H1 (cell line): ENCODE results near the gene ZBTB25. TPM values are rescaled to one million over a fixed set of nuclear protein-coding genes. Genes with fewer than 3 reads are reported as not detected.

Experiments used
- CTCF ChIA-PET: fragments of 300-600 bp; sonication (Branson Sonifier 250); formaldehyde crosslinking; loops from one replicate; lab custom pipeline; 2021; ENCODE audit not compliant: partially characterized antibody; lab: Charles Lee
- POLR2A ChIA-PET: fragments of 300-600 bp; sonication (Branson Sonifier 250); formaldehyde crosslinking; loops from one replicate; lab custom pipeline; 2021; ENCODE audit warnings: inconsistent platforms; ENCODE audit not compliant: partially characterized antibody; lab: Charles Lee
- DNase-seq, 2 experiments: peaks; one replicate each; pipeline versions ENCODE4 v3.0.0 to v3.0.0-alpha.2; 2010 to 2022; ENCODE audit warnings: low spot score in 2 of 2, low read depth in 1 of 2, mixed read lengths in 1 of 2
- FAIRE-seq: peaks from 2 replicates; lab custom pipeline; 2011; peaks lifted over from hg19 to GRCh38; lab: Jason Lieb, UNC
- H2AFZ ChIP-seq: 2 replicates; pipeline ENCODE4 v1.8.1; 2012; ENCODE audit warnings: low read length, inconsistent platforms
- H2AK5ac ChIP-seq: 2 replicates; pipeline ENCODE4 v1.6.1; 2013; ENCODE audit warnings: low read depth, low read length
- H2BK120ac ChIP-seq: replicated peaks from 2 replicates; pipeline ENCODE3; 2013; ENCODE audit warnings: low read depth, low read length, inconsistent platforms
- H2BK12ac ChIP-seq: 2 replicates; pipeline ENCODE4 v1.6.1; 2013; ENCODE audit warnings: low read depth, low read length
- H2BK15ac ChIP-seq: 2 replicates; pipeline ENCODE4 v1.6.1; 2013; ENCODE audit warnings: low read length
- H2BK20ac ChIP-seq: 2 replicates; pipeline ENCODE4 v1.6.1; 2013; ENCODE audit warnings: low read length
- H2BK5ac ChIP-seq: 2 replicates; pipeline ENCODE4 v1.6.1; 2013; ENCODE audit warnings: low read depth, low read length
- H3K14ac ChIP-seq: 2 replicates; pipeline ENCODE4 v1.6.1; 2013; ENCODE audit warnings: inconsistent platforms; ENCODE audit not compliant: insufficient read length
- H3K18ac ChIP-seq: 2 replicates; pipeline ENCODE4 v1.6.1; 2013; ENCODE audit warnings: low read length; ENCODE audit errors: extremely low read depth
- H3K23ac ChIP-seq: 2 replicates; pipeline ENCODE4 v1.6.1; 2013; ENCODE audit warnings: inconsistent platforms; ENCODE audit not compliant: insufficient read length
- H3K23me2 ChIP-seq: 2 replicates; pipeline ENCODE4 v1.6.1; 2013; ENCODE audit warnings: low read depth, low read length
- H3K27ac ChIP-seq: 2 replicates; pipeline ENCODE4 v1.6.1; 2011; ENCODE audit warnings: low read depth, low read length, inconsistent platforms
- H3K27me3 ChIP-seq, 4 experiments: replicated peaks in 1 of 4; 1 replicate in 1 of 4; 2 replicates in 3 of 4; pipeline versions ENCODE4 v1.6.1 to v1.8.1; 2011 to 2013; ENCODE audit warnings: low read length in 3 of 4, mild to moderate bottlenecking in 3 of 4, inconsistent platforms in 2 of 4, mixed read lengths in 2 of 4, moderate library complexity in 1 of 4; ENCODE audit not compliant: control insufficient read depth in 3 of 4, insufficient read depth in 3 of 4; ENCODE audit errors: extremely low read depth in 1 of 4
- H3K36me3 ChIP-seq, 4 experiments: 2 replicates each; pipeline versions ENCODE4 v1.6.1 to v1.8.1; 2011 to 2013; ENCODE audit warnings: mild to moderate bottlenecking in 4 of 4, low read length in 3 of 4, moderate library complexity in 2 of 4, control low read depth in 1 of 4, inconsistent platforms in 1 of 4; ENCODE audit not compliant: insufficient read depth in 4 of 4, control insufficient read depth in 2 of 4
- H3K4ac ChIP-seq: replicated peaks from 2 replicates; pipeline ENCODE3; 2013; ENCODE audit warnings: low read length, low read depth, mixed read lengths, inconsistent platforms; ENCODE audit not compliant: insufficient read length
- H3K4me1 ChIP-seq, 4 experiments: replicated peaks in 1 of 4; 1 replicate in 1 of 4; 2 replicates in 3 of 4; pipeline versions ENCODE4 v1.6.1 to v1.8.1; 2011 to 2013; ENCODE audit warnings: low read length in 3 of 4, inconsistent platforms in 2 of 4, mixed read lengths in 1 of 4; ENCODE audit not compliant: insufficient read depth in 4 of 4, control insufficient read depth in 3 of 4
- H3K4me2 ChIP-seq, 2 experiments: 2 replicates each; pipeline versions ENCODE4 v1.6.1 to v1.8.1; 2011 to 2013; ENCODE audit warnings: low read depth in 2 of 2, low read length in 2 of 2, control low read depth in 1 of 2, inconsistent platforms in 1 of 2, mild to moderate bottlenecking in 1 of 2; ENCODE audit not compliant: insufficient read depth in 1 of 2
- H3K4me3 ChIP-seq, 4 experiments: fragments of 200-600, 300-600 bp in 1 of 4; sonication (generic), shearing (Covaris generic), sonication (Bioruptor Twin) in 1 of 4; 2 replicates each; pipeline versions ENCODE4 v1.5.1 to v1.8.1; 2011 to 2016; ENCODE audit warnings: low read length in 4 of 4, low read depth in 3 of 4, control low read depth in 2 of 4, inconsistent platforms in 2 of 4, mild to moderate bottlenecking in 2 of 4, mixed read lengths in 1 of 4, moderate library complexity in 1 of 4; ENCODE audit not compliant: insufficient read depth in 2 of 4; ENCODE audit errors: extremely low read depth in 1 of 4
- H3K56ac ChIP-seq: replicated peaks from 2 replicates; pipeline ENCODE3; 2013; ENCODE audit warnings: low read depth, mild to moderate bottlenecking, mixed read lengths, low read length, inconsistent platforms; ENCODE audit not compliant: insufficient read length
- H3K79me1 ChIP-seq: 2 replicates; pipeline ENCODE4 v1.6.1; 2013; ENCODE audit warnings: low read depth, low read length, control low read depth
- H3K79me2 ChIP-seq, 2 experiments: 2 replicates each; pipeline versions ENCODE4 v1.6.1 to v1.8.1; 2012 to 2013; ENCODE audit warnings: low read length in 2 of 2, mild to moderate bottlenecking in 2 of 2, inconsistent platforms in 1 of 2; ENCODE audit not compliant: insufficient read depth in 2 of 2, control insufficient read depth in 1 of 2
- H3K9ac ChIP-seq, 4 experiments: replicated peaks in 1 of 4; 1 replicate in 1 of 4; 2 replicates in 3 of 4; pipeline versions ENCODE4 v1.6.1 to v1.8.1; 2011 to 2013; ENCODE audit warnings: low read depth in 3 of 4, low read length in 3 of 4, control low read depth in 2 of 4, mild to moderate bottlenecking in 2 of 4, moderate library complexity in 2 of 4, inconsistent platforms in 1 of 4; ENCODE audit errors: extremely low read depth in 1 of 4
- H3K9me3 ChIP-seq, 2 experiments: 2 replicates each; pipeline versions ENCODE4 v1.6.1 to v1.8.1; 2012 to 2013; ENCODE audit warnings: mild to moderate bottlenecking in 2 of 2, moderate library complexity in 2 of 2, control low read depth in 1 of 2, inconsistent platforms in 1 of 2, low read depth in 1 of 2, low read length in 1 of 2, mixed read lengths in 1 of 2; ENCODE audit not compliant: insufficient read depth in 2 of 2
- H4K20me1 ChIP-seq, 2 experiments: replicated peaks in 1 of 2; 2 replicates each; pipeline versions ENCODE3 to v1.8.1; 2011 to 2013; ENCODE audit warnings: inconsistent platforms in 2 of 2, low read length in 2 of 2, mild to moderate bottlenecking in 1 of 2; ENCODE audit not compliant: insufficient read depth in 2 of 2, control insufficient read depth in 1 of 2
- H4K5ac ChIP-seq: 2 replicates; pipeline ENCODE4 v1.6.1; 2013; ENCODE audit warnings: low read length, low read depth, mixed read lengths, inconsistent platforms; ENCODE audit not compliant: insufficient read length
- H4K8ac ChIP-seq: 2 replicates; pipeline ENCODE4 v1.8.0; 2013; ENCODE audit warnings: mild to moderate bottlenecking, moderate library complexity, low read length, inconsistent platforms; ENCODE audit not compliant: insufficient read depth; ENCODE audit errors: extremely low read depth
- H4K91ac ChIP-seq: replicated peaks from 2 replicates; pipeline ENCODE3; 2013; ENCODE audit warnings: low read length, mixed read lengths, inconsistent platforms; ENCODE audit not compliant: insufficient read length
- POLR2A ChIP-seq, 2 experiments: IDR thresholded peaks; 1 replicate in 1 of 2; 2 replicates in 1 of 2; pipeline ENCODE4 v1.6.1; 2011; ENCODE audit warnings: low read depth in 2 of 2, low read length in 2 of 2, mild to moderate bottlenecking in 2 of 2; ENCODE audit errors: control extremely low read depth in 1 of 2
- WGBS, 2 experiments: shearing (Covaris generic) in 1 of 2; methylation state at CpG; one replicate each; pipeline versions ENCODE4 v1.1.6 to v1.1.7; 2013 to 2015; ENCODE audit warnings: low lambda C conversion rate in 2 of 2, mixed read lengths in 2 of 2, inconsistent platforms in 1 of 2, low coverage in 1 of 2, missing lambda C conversion rate in 1 of 2; ENCODE audit not compliant: insufficient replicate concordance in 2 of 2, insufficient coverage in 1 of 2, insufficient read length in 1 of 2; ENCODE audit errors: extremely low coverage in 1 of 2, missing lambda C conversion rate in 1 of 2; 5-methylcytosine and 5-hydroxymethylcytosine counted together
- polyA plus RNA-seq, 7 experiments: library from polyadenylated mRNA; depleted of rRNA in 3 of 7; stranded (reverse) in 5 of 7; unstranded in 2 of 7; fragments of >200 nt in 5 of 7; fragments of 200-250 nt in 2 of 7; gene quantifications; 1 replicate in 5 of 7; 2 replicates in 1 of 7; 4 replicates in 1 of 7; pipeline versions ENCODE4 v1.2.1 to v1.2.3, GENCODE V29; 2011 to 2013; ENCODE audit warnings: missing spikeins in 2 of 7, mixed read lengths in 2 of 7
- total RNA-seq: library from RNA; stranded (reverse); fragmentation: NEBNext Ultra II Directional; extraction: Animal tissue kit (Norgen Biotek cat#: 25700); gene quantifications from 2 replicates; pipeline ENCODE4 v1.2.1, GENCODE V29; 2021
- TF ChIP-seq, protein P1 (sequence below): IDR thresholded peaks from 2 replicates; pipeline ENCODE4 v1.6.1; 2012; ENCODE audit warnings: inconsistent platforms

Gene ZBTB25
- total and polyA plus RNA-seq, 2 of the 8 experiments (the other 6 are each of a cell fraction or from before 2014, with no cell fraction given), result 5.4 to 11.4 TPM

GRCh38 chr14:64541972-64542835 is 38.6 kb upstream of the ZBTB25 start:
- Histone ChIP-seq H3K4me3 (peak overlapping the region; percentile 20 to 61 (median 33); a peak in 7 of 8 replicates), H3K23me2 (peaks cover 7% of the 10 kb centered on the region), H2BK5ac (peak overlapping the region; percentile 67; the same call in 1 of the 2 replicates), H4K20me1 (peaks cover 0 to 2% of the 10 kb centered on the region in 2 experiments), H3K4me1 (peaks cover 0 to 17% (median 3%) of the 10 kb centered on the region in 4 experiments; a peak in 4 of 7 replicates), H2AFZ (no peak overlapping the region), H3K27me3 (peaks cover 0 to 3% (median 0%) of the 10 kb centered on the region in 4 experiments; a peak in 1 of 7 replicates), H4K5ac (no peak overlapping the region)
- 76% methylated on average over 60 of the region's 61 CpGs; no CpG with 5 or more reads in 1 of the 2 experiments for WGBS, 2 experiments
- FAIRE-seq, result no peak
- ChIA-PET POLR2A (interaction anchor here (0.8 to 5.4 kb wide), 11 partner anchors 9 to 104 kb away, joined by 3 to 35 read pairs (median 5); partner anchors contain the start of gene ZBTB1), CTCF (interaction anchor here (0.8 to 2.8 kb wide), 4 partner anchors 11 to 94 kb away, joined by 3 to 12 read pairs (median 3); no protein-coding TSS in a partner anchor)
- TF ChIP-seq, protein P1, sequence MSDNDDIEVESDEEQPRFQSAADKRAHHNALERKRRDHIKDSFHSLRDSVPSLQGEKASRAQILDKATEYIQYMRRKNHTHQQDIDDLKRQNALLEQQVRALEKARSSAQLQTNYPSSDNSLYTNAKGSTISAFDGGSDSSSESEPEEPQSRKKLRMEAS, result peak; percentile 8; the same call in 1 of the 2 replicates
- no peak for TF ChIP-seq POLR2A (IDR thresholded peaks at IDR 0.05; ENCODE audit: control extremely low read depth in 1 of 2, low read depth in 2 of 2, low read length in 2 of 2)
- TF ChIP-seq, all 59 proteins: peak for 1
- Histone ChIP-seq H4K91ac (peak overlapping the region; percentile 60), H3K14ac (no peak overlapping the region), H4K8ac (peak overlapping the region; percentile 83; the same call in 1 of the 2 replicates), H2AK5ac (peak overlapping the region; percentile 96; the same call in 1 of the 2 replicates), H2BK20ac (no peak overlapping the region), H2BK12ac (peak overlapping the region; percentile 92), H3K9me3 (peaks cover 19 to 21% of the 10 kb centered on the region in 2 experiments), H3K23ac (no peak overlapping the region), H3K4ac (no peak overlapping the region), H3K4me2 (peak overlapping the region; percentile 49 to 72), H3K9ac (peak overlapping the region in 1 of 4 experiments; percentile 15; a peak in 2 of 7 replicates), H3K27ac (no peak overlapping the region), H2BK15ac (peak overlapping the region; percentile 62; the same call in 1 of the 2 replicates), H2BK120ac (no peak overlapping the region), H3K79me1 (no peaks in the 10 kb centered on the region; the same call in 1 of the 2 replicates), H3K36me3 (peaks cover 0 to 8% (median 0%) of the 10 kb centered on the region in 4 experiments; a peak in 1 of 8 replicates), H3K18ac (0 out of 2 replicates have a peak overlapping the region, but pooled peaks have one; percentile 9), H3K79me2 (peaks cover 0 to 35% of the 10 kb centered on the region in 2 experiments; a peak in 2 of 4 replicates), H3K56ac (peak overlapping the region; percentile 70)
- DNase-seq, result peak in 1 of 2 experiments; percentile 73
